Choroid plexus epithelial cell (primary cell): ENCODE data around the gene HPCAL1.
A peak's percentile ranks its signal among the peaks of the same experiment; 100 is the strongest.
"Not testable (repeated sequence)": the region's sequence is repeated elsewhere in the genome, so short reads cannot be mapped to it uniquely, and the experiment has no call there.

ENCODE experiments used
- DNase-seq: peaks from one replicate; pipeline ENCODE4 v3.0.0-alpha.2; 2010; ENCODE audit warnings: low read depth
- H3K4me3 ChIP-seq: 2 replicates; pipeline ENCODE4 v1.5.1; 2011; ENCODE audit warnings: low read depth, mild to moderate bottlenecking, control low read depth, low read length, moderate library complexity
- CTCF ChIP-seq: conservative IDR thresholded peaks from 2 replicates; pipeline ENCODE4 v1.5.1; 2011; ENCODE audit warnings: low read depth, mild to moderate bottlenecking, control low read depth, inconsistent platforms, low read length, moderate library complexity

HPCAL1 gene

GRCh38 chr2:10292033-10292432 lies 10.7 kb upstream of the HPCAL1 start:
- no peak for DNase-seq
- no peak overlapping the region for H3K4me3 ChIP-seq
- TF ChIP-seq CTCF: no peak

- DNase-seq: no peak
- no peak for TF ChIP-seq CTCF
- H3K4me3 ChIP-seq: no peak overlapping the region
Observed at GRCh38 chr2:10293603-10294002, 9.1 kb upstream of the HPCAL1 start.

GRCh38 chr2:10294077-10294476 lies 8.6 kb upstream of the HPCAL1 start:
- TF ChIP-seq CTCF: no peak
- H3K4me3 ChIP-seq: no peak overlapping the region
- DNase-seq: no peak

- not testable (repeated sequence) for DNase-seq, H3K4me3 ChIP-seq
Observed at GRCh38 chr2:10295649-10296048, 7.1 kb upstream of the HPCAL1 start.

GRCh38 chr2:10296142-10296541 lies 6.6 kb upstream of the HPCAL1 start:
- DNase-seq: no peak
- no peak for TF ChIP-seq CTCF
- no peak overlapping the region for H3K4me3 ChIP-seq

GRCh38 chr2:10297191-10297830 lies 5.4 kb upstream of the HPCAL1 start:
- no peak overlapping the region for H3K4me3 ChIP-seq
- no peak for TF ChIP-seq CTCF
- DNase-seq: peak; percentile 36

- no peak overlapping the region for H3K4me3 ChIP-seq
- TF ChIP-seq CTCF: no peak
Observed at GRCh38 chr2:10297959-10298531, 4.7 kb upstream of the HPCAL1 start.

GRCh38 chr2:10298777-10299176 lies 3.9 kb upstream of the HPCAL1 start:
- not testable (repeated sequence) for H3K4me3 ChIP-seq, DNase-seq

More at GRCh38 chr2:10297959-10298531, 4.7 kb upstream of the HPCAL1 start:
- DNase-seq: peak; percentile 84
